ENCODE data around the gene D2HGDH.
"Not testable (repeated sequence)": the region's sequence is repeated elsewhere in the genome, so short reads cannot be mapped to it uniquely, and the experiment has no call there.

D2HGDH gene

DNA sequence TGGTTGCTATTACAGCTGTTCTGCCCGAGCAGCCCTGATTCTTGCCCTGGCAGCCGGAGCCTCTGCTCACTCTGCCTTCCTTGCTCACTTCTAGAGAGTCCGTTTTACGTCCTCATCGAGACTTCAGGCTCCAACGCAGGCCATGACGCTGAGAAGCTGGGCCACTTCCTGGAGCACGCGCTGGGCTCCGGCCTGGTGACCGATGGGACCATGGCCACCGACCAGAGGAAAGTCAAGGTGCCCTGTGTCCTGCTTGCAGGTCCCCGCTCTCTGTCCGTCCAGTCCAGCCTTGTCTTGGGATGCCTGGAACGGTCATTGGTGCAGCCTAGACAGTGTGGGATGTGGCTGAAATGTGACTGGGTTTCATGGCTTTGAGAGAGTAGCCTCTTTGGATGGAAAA, 16.7 kb downstream of the D2HGDH start:
- DNase-seq = no peak

DNA sequence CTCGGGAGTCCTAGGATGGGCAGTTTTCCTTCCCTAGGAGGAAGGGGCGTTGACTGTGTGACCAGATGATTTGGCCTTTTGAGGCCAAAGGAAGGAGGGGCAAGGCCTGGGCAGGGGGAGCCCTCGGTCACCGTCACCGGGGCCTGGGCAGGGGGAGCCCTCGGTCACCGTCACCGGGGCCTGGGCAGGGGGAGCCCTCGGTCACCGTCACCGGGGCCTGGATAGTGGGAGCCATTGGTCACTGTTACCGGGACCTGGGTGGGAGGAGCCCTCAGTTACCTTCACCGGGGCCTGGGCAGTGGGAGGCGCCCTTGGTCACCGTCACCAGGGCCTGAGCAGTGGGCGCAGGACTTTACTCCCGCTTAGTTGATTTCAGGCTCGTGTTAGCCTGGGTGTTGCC, 17.3 kb downstream of the D2HGDH start:
- no peak for DNase-seq

DNA sequence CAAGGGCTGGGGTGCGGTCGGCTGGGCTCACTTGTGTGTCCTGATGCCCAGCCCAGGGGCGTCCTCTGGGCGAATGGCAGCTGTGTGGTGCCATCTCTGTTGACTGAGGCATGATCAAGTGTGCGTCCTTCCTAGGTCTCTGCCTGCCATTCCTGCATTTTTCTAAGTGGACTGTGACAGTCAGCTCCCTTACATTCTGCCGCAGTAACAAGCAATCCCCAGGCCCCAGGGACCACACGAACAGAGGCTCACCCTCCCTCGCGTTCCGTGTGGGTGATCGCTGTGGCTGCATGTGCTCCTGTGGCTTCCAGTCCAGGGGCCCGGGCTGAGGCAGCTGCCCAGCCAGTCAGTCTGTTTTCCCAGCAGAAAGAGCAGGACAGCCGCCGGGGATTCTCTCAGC, 17.8 kb downstream of the D2HGDH start:
- DNase-seq = no peak

DNA sequence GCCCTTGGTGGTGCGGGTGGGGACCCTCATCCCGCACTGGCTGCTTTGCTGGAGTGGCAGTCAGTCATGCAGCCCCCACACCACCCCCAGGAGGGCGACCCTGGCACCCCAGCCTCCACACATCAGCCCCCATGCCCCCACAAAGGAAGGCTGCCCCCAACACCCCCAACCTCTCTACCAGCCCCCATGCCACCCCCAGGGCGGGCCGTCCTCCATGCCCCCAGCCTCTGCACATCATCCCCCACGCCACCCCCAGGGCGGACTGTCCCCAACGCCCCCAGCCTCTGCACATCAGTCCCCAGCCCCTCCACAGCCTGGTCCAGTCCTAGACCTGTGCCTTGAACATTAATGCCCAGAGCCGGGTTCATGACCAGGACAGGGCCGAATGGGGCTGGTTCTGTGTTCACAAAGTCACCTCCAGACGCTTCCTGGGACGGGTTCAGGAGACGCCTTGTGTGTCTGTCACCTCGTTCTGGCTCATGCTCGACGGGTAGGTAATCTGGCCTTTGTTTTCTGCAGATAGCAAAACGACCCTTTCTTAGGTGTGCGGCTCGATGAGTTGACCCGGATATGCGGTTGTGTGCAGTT, 18.4 kb downstream of the D2HGDH start:
- no peak for DNase-seq

DNA sequence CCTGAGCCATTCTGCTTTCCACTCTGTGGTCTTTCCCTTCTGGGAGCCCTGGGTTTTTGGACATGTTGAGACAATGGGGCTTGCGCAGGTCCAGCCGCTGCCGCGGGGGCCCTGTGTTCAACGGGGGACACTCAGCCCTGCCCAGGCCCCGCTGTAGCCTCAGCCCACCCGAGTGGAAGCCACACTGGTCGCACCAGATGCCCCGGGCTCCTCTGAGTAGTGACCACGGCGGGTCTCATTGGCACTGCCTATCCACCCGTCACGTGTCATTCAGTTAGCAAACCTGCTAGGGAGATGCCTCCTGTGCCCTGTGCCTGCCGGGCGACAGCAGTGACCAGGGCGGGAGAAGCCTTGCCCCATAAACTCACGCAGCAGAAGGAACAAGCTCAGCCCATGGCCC, 19.1 kb downstream of the D2HGDH start:
- DNase-seq = no peak

DNA sequence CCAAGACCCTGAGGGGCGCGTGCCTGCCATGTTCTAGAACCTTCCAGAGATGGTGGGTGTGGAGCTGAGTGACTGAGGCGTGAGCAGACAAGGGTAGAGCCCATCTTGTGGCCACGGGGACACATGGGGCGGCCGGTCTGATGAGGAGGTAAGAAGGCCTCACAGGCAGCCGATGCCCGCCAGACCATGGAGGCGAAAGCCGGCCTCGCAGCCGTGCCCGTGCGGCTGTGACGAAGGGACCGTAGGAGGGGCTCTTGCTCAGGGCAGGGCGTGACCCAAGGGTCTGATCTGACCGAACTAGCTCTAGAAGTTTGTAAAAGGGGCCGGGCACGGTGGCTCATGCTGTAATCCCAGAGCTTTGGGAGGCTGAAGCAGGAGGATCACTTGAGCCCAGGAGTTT, 19.6 kb downstream of the D2HGDH start:
- DNase-seq = no peak

DNA sequence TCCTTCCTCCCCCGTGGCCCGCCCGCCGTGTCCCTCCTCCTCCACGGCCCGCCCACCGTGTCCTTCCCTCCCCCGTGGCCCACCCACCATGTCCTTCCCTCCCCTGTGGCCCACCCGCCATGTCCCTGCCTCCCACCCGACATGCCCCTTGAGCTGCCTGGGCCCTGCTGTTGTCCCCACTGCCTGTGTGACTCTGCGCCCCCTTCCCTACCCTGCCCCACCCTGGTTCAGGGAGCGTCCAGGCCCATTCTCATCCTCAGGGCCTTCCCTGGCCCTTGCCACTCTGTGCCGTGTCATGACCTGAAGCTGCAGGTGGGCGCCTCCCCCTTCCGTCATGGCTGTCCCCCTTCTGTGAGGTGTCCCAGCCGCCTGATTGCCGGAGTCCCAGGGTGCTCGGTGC, 20.7 kb downstream of the D2HGDH start:
- no peak for DNase-seq

DNA sequence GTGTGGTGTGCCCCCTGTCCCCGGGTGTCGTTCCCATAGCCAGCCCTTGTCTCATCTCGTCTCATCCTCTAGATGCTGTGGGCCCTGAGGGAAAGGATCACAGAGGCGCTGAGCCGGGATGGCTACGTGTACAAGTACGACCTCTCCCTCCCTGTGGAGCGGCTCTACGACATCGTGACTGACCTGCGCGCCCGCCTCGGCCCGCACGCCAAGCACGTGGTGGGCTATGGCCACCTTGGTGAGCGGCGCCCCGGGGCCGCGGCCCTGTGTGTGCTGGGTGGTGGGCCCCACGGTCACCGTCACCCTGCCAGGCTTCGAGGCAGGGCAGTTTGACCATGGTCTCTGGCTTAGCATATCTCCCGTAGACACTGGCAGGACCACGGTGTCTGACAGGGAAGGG, 21.3 kb downstream of the D2HGDH start:
- no peak for DNase-seq

DNA sequence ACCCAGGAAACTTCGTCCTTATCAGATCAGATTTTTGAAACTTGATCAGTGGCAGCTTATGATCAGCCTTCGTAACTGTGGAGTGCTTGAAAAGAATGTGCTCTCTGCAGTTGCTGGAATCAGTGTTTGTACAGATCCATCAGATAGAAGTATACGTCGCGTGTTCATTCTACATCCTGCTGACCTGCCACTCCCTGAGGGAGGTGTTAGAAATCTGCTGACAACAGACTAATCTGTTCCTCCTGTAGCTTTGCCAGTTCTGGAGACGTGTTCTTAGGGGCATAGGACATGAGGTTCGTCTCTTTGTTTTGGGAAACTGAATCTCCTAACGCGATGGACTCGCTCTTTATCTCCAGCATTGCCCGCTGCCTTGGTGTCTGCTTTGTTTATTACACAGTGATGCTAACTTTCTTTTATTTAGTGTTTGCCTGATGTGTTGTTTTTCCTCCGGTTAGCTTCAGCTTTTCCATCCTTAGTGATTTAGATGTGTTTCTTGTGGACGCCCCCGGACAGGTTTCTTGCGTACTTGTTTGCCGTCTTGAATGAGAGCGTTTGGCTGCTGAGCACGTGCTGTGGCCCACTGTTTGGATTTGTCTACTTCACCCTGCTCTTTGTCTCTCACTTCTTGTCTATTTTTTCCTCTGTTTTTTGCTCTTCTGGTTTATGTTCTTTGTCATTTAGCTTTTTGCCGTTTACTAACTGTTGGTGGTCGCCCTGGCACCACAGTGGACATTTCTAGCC, 24.8 kb downstream of the D2HGDH start:
- no peak for DNase-seq

DNA sequence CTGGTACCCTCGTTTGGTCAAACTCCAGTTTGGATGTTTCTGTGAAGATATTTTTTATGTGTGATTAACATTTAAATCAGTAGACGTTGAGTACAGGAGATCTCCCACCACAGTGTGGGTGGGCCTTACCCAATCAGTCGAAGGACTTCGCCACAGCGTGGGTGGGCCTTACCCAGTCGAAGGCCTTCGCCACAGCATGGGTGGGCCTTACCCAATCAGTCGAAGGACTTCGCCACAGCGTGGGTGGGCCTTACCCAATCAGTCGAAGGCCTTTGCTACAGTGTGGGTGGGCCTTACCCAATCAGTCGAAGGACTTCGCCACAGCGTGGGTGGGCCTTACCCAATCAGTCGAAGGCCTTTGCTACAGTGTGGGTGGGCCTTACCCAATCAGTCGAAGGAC, 25.5 kb downstream of the D2HGDH start:
- not testable (repeated sequence) for DNase-seq

DNA sequence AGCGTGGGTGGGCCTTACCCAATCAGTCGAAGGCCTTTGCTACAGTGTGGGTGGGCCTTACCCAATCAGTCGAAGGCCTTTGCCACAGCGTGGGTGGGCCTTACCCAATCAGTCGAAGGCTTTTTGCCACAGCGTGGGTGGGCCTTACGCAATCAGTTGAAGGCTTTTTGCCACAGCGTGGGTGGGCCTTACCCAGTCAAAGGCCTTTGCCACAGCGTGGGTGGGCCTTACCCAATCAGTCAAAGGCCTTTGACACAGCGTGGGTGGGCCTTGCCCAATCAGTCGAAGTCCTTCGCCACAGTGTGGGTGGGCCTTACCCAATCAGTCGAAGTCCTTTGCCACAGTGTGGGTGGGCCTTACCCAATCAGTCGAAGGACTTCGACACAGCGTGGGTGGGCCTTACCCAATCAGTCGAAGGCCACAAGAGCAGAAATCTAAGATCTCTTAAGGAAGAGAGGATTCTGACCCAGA, 25.9 kb downstream of the D2HGDH start:
- DNase-seq = no peak

DNA sequence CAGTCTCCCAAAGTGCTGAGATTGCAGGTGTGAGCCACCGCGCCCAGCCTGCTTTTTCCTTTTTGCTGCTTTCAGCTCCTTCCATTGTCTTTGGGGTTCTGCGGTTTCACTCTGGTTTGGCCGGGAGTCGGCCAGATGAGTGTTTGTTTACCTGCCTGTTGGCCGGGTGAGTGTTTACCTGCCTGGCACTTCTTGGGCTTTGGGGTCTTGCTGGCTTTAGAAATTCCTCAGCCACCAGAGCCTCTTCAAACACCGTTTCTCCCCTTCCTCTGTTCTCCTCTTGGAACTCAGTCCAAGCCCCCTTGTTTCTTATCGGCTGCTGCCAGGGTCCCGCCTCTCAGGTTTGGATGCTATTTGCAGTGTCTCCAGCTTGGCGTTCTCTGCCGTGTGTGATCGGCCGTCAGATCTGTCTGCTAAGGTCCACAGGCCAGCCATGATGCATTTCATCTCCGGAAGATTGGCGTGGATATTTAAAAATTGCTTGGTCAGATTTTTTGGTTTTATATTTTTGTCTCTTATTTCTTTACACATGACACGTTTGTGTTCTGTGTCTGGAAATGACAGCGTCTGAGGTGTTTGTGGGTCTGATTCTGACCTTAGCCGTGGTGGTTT, 28.0 kb downstream of the D2HGDH start:
- DNase-seq = peak; percentile 27

DNA sequence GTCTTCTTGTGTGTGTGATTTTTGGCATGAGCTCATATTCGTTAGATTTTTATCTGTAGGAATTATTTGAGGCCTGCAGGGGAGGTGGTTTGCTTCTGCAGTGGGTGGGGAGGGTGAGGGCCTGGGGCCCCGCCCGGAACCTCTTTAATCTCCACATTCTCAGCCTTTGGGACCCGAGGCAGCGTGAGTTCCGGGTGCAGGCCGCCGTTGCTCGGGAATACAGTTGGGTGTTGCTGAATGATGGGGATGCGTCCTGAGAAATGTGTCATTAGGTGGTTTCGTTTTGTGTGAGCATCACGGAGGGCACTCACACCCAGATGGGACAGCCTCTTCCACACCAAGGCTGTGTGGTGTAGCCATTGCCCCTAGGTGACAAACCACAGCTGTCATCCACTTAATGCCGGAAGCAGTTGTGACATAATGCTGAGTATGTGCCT, 28.5 kb downstream of the D2HGDH start:
- DNase-seq = peak; percentile 82

DNA sequence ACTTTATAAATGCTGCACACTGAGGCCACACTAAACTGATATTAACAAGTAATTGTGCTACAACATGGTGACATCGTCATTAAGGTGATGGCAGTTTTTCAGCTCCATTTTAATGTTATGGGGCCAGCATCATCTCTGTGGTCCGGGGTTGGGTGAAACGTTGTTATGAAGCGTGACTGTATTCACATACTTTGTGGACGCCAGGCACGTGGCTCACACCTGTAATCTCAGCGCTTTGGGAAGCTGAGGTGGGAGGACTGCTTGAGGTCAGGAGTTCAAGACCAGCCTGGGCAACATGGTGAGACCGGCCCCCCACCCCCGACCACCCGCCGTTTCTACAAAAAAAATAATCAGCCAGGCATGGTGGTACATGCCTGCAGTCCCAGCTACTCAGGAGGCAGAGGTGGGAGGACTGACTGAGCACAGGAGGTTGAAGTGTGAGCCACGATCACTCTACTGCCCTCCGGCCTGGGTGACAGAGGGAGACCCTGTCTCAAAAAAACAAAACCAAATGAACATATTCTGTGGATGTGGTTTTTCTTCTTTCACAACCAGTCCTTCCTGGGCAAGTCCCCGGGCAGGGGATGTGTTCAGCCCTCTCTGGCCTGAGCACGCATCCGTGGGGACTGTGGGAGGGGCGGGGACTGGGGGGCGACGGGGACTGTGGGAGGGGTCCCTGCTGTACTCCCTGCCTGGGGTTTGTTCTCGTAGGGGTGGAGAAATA, 29.3 kb downstream of the D2HGDH start:
- DNase-seq = peak; percentile 42

DNA sequence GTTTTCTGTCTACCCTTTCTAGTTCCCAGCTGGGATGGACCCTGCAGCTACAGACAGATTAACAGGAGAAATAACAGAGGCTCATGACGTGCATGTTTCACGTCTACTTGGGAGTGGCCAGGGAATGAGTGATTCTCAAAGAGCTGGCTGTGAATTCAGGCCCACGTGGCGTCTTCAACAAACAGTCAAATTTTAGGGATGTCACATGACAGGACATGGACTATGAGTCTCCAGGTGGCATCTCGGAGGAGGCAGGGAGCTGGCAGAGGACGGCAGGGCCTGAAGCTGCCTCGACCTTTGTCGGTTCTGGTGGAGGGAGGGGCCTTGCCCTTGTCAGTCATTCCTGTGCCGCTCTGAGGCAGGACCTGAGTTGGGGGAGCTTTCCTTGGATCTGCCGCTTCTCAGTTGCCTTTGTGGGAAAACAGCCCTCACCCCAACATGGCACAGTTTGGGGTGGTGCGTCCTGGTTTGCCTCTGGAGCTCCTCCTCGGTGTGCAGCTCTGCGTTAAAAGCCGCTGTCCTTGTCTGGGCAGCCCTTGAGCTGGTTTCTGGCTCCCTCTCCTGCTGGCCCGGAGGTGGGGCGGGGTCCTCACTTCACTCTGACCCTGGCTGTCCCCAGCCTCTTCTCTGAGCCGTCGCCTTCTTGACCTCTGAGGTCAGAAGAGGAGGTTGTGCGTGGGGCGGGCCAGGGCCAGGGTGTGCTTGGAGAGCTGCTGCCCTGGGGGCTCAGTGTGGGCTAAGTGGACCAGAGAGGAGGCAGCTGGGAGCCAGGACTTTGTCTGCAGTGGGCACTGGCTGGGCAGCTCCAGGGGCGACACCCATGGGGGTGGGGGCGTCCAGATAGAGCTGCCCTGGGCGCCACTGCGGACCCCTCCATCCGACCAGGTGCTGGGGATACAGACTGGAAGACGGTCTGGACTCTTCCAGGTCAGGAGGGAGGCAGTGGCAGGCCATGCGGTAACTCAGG, 30.1 kb downstream of the D2HGDH start:
- DNase-seq = no peak

DNA sequence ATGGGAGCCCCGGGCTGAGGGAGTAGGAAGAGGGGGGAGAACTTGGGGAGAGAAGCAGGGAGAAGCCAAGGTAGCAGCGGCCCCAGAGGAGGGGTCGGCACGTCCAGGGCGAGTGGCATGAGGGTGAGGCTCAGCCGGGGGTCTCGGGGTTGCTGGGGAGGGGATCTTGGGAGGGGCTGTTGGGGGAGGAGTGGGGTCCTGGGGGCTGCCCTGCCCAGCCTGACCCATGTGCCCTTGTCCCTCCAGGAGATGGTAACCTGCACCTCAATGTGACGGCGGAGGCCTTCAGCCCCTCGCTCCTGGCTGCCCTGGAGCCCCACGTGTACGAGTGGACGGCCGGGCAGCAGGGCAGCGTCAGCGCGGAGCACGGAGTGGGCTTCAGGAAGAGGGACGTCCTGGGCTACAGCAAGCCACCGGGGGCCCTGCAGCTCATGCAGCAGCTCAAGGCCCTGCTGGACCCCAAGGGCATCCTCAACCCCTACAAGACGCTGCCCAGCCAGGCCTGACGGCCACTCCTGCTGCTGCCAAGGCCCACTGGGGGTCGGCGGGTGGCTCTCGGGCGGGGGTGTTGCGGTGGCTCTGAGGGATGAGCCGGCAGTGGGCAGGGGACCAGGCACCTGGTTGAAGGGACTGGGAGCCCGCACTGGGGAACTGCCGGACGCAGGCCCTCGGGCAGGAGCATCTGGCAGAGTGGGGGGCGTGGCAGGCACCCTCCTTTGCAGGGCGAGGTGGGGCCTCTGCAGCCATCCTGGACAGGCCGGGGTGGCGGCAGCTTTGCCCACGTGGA, 33.2 kb downstream of the D2HGDH start:
- DNase-seq = no peak

DNA sequence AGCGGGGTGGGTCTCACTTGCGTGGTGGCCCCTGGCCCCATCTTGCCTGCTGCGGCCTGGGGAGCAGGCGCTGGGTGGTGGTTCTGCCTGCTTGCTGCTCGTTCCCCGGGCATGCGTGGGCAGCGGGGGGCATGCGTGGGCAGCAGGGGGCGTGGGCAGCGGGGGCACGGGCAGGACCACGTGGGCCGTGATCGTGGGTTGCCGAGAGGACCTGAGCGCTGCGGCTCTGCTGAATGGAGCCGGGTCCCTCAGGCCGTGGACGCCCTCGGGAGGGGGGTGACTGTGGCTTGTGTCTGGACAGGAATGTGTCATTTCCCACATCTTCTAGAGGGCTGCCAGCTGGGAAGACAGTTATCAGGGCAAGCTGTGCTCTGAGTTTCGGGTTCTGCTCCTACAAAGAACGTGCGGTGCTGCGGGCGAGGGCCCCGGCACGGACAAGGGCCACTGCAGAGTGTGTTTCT, 33.9 kb downstream of the D2HGDH start:
- DNase-seq = no peak

DNA sequence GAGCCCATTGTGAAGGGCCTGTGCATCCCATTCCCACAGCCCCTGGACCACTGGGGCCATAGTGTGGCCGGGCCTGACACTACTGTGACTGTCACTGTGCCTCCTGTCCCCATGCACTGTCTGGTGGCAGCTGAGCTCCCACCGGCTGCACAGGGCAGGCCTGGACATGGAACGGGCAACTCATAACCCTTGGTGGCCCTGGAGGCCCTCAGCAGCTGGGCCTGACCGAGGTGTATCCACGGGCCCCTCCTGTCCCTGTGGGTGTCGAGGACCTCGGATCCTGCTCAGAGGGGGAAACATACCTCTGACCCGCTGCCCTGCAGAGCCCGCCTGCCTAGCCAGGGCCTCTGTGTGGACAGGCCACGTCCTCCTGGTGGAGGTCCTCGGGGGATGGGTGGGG, 34.4 kb downstream of the D2HGDH start:
- DNase-seq = no peak

DNA sequence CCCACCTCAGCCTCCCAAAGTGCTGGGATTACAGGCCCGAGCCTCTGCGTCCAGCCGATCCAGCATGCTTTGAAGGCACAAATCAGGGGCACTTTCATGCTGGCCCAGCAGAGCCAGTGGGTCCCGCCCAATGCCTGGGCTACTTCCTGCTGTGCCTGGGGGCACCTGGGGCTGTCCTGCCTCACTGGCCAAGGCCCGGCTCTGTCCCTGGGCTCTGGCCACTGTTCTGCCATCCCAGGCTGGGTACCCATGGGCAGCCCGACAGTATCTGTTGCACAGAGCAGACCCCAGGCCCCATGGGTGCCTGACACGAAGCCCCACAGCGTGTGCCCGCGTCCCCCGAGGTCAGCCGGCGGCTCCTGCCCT, 35.4 kb downstream of the D2HGDH start:
- DNase-seq = no peak

DNA sequence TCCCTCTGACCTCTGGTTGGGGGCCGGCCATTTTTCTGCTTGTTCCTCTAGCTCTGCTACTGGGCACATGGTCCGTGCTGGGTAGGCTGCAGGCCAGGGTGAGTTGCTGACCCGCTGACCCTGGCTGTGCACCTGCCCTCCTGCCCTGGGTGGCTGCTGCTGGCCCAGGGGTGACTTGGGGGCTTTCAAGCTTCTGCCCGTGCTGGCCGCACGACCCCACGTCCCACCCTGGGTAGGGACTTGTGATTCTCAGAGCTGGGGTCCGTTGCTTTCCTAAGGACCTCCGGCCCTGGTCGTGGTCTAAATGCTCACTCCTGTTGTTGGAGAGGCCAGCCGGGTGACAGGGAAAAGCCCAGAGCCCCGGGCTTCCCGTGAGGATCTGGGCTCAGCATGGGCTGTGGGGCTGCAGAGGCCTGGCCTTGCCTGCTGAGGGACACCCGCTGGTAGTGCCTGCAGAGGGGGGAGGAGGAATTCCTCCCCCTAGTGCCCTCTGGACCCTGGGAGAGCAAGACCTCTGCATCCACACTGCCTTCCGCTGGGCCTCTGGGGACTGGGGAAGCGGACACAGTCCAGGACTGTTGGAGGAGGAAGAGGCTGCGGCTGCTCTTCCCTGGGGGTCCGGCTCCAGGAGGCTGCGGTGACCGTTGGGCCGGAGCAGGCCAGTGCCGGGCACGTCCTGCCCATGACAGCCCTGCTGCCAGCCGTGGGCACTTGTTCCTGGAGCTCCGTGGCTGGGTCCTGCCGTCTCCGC, 35.9 kb downstream of the D2HGDH start:
- no peak for DNase-seq

DNA sequence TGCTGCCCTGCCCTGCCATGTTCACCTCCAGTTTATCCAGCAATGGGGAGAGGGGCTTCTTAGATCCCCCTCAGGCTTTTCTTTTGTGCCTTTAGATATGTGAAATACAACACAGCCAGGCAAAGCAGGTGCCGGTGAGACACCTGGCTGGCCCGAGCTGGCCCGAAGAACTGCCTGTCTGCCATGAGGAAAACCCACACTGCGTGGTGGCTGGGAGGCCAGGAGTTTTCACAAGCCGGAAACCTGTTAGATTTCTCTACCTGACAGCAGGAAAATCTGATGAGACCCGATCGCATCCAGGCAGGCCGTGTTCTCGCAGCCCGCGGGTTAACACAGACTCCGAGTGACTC, 36.5 kb downstream of the D2HGDH start:
- DNase-seq = no peak
